ENCODE results near the gene TMBIM1. TPM values are rescaled to one million over a fixed set of nuclear protein-coding genes. Genes with fewer than 3 reads are reported as not detected.
A peak's percentile ranks its signal among the peaks of the same experiment; 100 is the strongest.

TMBIM1 gene
- total and polyA plus RNA-seq, 8 donors: 94.6 to 318 (median 129) TPM

GRCh38 chr2:218334531-218334930 is 42.2 kb upstream of the TMBIM1 start:
- 98 to 100% (median 100%) methylated on average over 3 of the region's 3 CpGs for WGBS, 5 donors
- Histone ChIP-seq H3K4me3 (no peak overlapping the region), H3K27me3 (no peaks in the 10 kb centered on the region), H3K9me3 (no peaks in the 10 kb centered on the region), H3K27ac (no peak overlapping the region), H3K4me1 (peaks cover 0 to 49% (median 11%) of the 10 kb centered on the region in 4 donors), H3K36me3 (peaks cover 0 to 3% (median under 1%) of the 10 kb centered on the region in 4 donors)
- intact Hi-C loops (cut with DNase I; ENCODE audit: low total_unique reads): no loop called here
- TF ChIP-seq CTCF (IDR thresholded peaks at IDR 0.05) (no peak), EP300 (IDR thresholded peaks at IDR 0.05) (no peak), POLR2AphosphoS5 (IDR thresholded peaks at IDR 0.05) (no peak), POLR2A (IDR thresholded peaks at IDR 0.05) (no peak)
- DNase-seq: no peak

- DNase-seq: peak in 1 of 2 donors; percentile 59
- Histone ChIP-seq H3K36me3 (no peaks in the 10 kb centered on the region), H3K27ac (peak overlapping the region; percentile 1 to 70 (median 46)), H3K9me3 (no peaks in the 10 kb centered on the region), H3K4me3 (no peak overlapping the region), H3K4me1 (peaks cover 0 to 62% (median 16%) of the 10 kb centered on the region in 4 donors), H3K27me3 (no peaks in the 10 kb centered on the region)
- 57 to 66% (median 62%) methylated on average over 16 of the region's 16 CpGs for WGBS, 5 donors
- TF ChIP-seq POLR2AphosphoS5 (IDR thresholded peaks at IDR 0.05): peak in 1 of 3 donors; percentile 20
- TF ChIP-seq POLR2A (IDR thresholded peaks at IDR 0.05): no peak
- intact Hi-C loops (cut with DNase I; ENCODE audit: low total_unique reads): no loop called here
Observed at GRCh38 chr2:218332920-218333645, 40.8 kb upstream of the TMBIM1 start.

GRCh38 chr2:218332288-218332687 is 40.0 kb upstream of the TMBIM1 start:
- H3K4me1 ChIP-seq: peaks cover 2 to 70% (median 20%) of the 10 kb centered on the region in 4 donors
- H3K4me3 ChIP-seq: no peak overlapping the region
- H3K27me3 ChIP-seq: no peaks in the 10 kb centered on the region
- DNase-seq: no peak
- intact Hi-C loops (cut with DNase I; ENCODE audit: low total_unique reads): no loop called here
- WGBS, 5 donors: 77 to 100% (median 90%) methylated on average over 1 of the region's 1 CpG
- TF ChIP-seq CTCF (IDR thresholded peaks at IDR 0.05) (no peak), POLR2AphosphoS5 (IDR thresholded peaks at IDR 0.05) (no peak), EP300 (IDR thresholded peaks at IDR 0.05) (no peak), POLR2A (IDR thresholded peaks at IDR 0.05) (no peak)
- H3K9me3 ChIP-seq: no peaks in the 10 kb centered on the region
- peak overlapping the region in 4 of 5 donors; percentile 13 to 70 (median 52) for H3K27ac ChIP-seq
- H3K36me3 ChIP-seq: no peaks in the 10 kb centered on the region

GRCh38 chr2:218331745-218332144 is 39.4 kb upstream of the TMBIM1 start:
- intact Hi-C loops (cut with DNase I; ENCODE audit: low total_unique reads): no loop called here
- H3K9me3 ChIP-seq: no peaks in the 10 kb centered on the region

More at GRCh38 chr2:218331745-218332144, 39.4 kb upstream of the TMBIM1 start:
- H3K4me3 ChIP-seq: no peak overlapping the region
- no peak for TF ChIP-seq POLR2AphosphoS5 (IDR thresholded peaks at IDR 0.05)
- TF ChIP-seq EP300 (IDR thresholded peaks at IDR 0.05): no peak
- no peak for TF ChIP-seq CTCF (IDR thresholded peaks at IDR 0.05)
- TF ChIP-seq POLR2A (IDR thresholded peaks at IDR 0.05): no peak
- no peak for DNase-seq
- 70 to 80% (median 76%) methylated on average over 8 of the region's 8 CpGs for WGBS, 5 donors
- H3K27me3 ChIP-seq: no peaks in the 10 kb centered on the region
- H3K36me3 ChIP-seq: no peaks in the 10 kb centered on the region
- H3K4me1 ChIP-seq: peaks cover 7 to 76% (median 25%) of the 10 kb centered on the region in 4 donors
- peak overlapping the region in 3 of 5 donors; percentile 22 to 70 (median 46) for H3K27ac ChIP-seq

Measured in stomach (tissue), 9 donors.